Endodermal cell (in vitro differentiated cells): Measurements from ENCODE around the gene S100G. TPM values are rescaled to one million over a fixed set of nuclear protein-coding genes. Genes with fewer than 3 reads are reported as not detected.
A peak's percentile ranks its signal among the peaks of the same experiment; 100 is the strongest.

ENCODE experiments used
- DNase-seq: peaks from one replicate; pipeline ENCODE4 v3.0.0-alpha.2; 2017
- H3K27ac ChIP-seq: 2 replicates; pipeline ENCODE4 v1.5.1; 2013; ENCODE audit warnings: mild to moderate bottlenecking, low read depth, low read length, moderate library complexity
- H3K27me3 ChIP-seq: 2 replicates; pipeline ENCODE4 v1.6.1; 2013; ENCODE audit warnings: mild to moderate bottlenecking, low read length, moderate library complexity; ENCODE audit not compliant: insufficient read depth, control insufficient read depth, poor library complexity, severe bottlenecking
- H3K36me3 ChIP-seq: 2 replicates; pipeline ENCODE4 v1.7.0; 2013; ENCODE audit warnings: mild to moderate bottlenecking, low read length, moderate library complexity; ENCODE audit not compliant: control insufficient read depth, insufficient read depth
- H3K4me1 ChIP-seq: one replicate; pipeline ENCODE4 v1.7.0; 2013; ENCODE audit warnings: low read length; ENCODE audit not compliant: control insufficient read depth, insufficient read depth
- H3K4me3 ChIP-seq: 2 replicates; pipeline ENCODE4 v1.5.1; 2013; ENCODE audit warnings: mild to moderate bottlenecking, low read length, moderate library complexity
- H3K9ac ChIP-seq: 2 replicates; pipeline ENCODE4 v1.6.1; 2013; ENCODE audit warnings: mild to moderate bottlenecking, low read length, moderate library complexity; ENCODE audit not compliant: poor library complexity, severe bottlenecking; ENCODE audit errors: extremely low read depth
- H3K9me3 ChIP-seq: 2 replicates; pipeline ENCODE4 v1.6.1; 2013; ENCODE audit warnings: mild to moderate bottlenecking, low read length, moderate library complexity; ENCODE audit not compliant: control insufficient read depth
- H3K27ac Mint-ChIP-seq: 2 replicates; pipeline ENCODE4 v1.8.0; 2020; ENCODE audit warnings: mixed read lengths
- H3K27me3 Mint-ChIP-seq: 2 replicates; pipeline ENCODE4 v1.8.0; 2021; ENCODE audit warnings: mild to moderate bottlenecking, mixed read lengths; ENCODE audit not compliant: insufficient read depth
- H3K36me3 Mint-ChIP-seq: 2 replicates; pipeline ENCODE4 v1.8.0; 2020; ENCODE audit warnings: low read depth, mixed read lengths
- H3K4me1 Mint-ChIP-seq: 2 replicates; pipeline ENCODE4 v1.8.0; 2020; ENCODE audit warnings: mixed read lengths
- H3K4me3 Mint-ChIP-seq: 2 replicates; pipeline ENCODE4 v1.8.0; 2020; ENCODE audit warnings: mild to moderate bottlenecking, moderate library complexity, mixed read lengths
- H3K9me3 Mint-ChIP-seq: 2 replicates; pipeline ENCODE4 v1.8.0; 2020; ENCODE audit warnings: mild to moderate bottlenecking, mixed read lengths
- WGBS, 2 experiments: methylation state at CpG; one replicate each; pipeline versions ENCODE4 v1.1.5 to v1.1.7; 2013; ENCODE audit warnings: missing lambda C conversion rate in 2 of 2, mixed read lengths in 1 of 2; ENCODE audit not compliant: insufficient coverage in 1 of 2, insufficient read length in 1 of 2; 5-methylcytosine and 5-hydroxymethylcytosine counted together
- total RNA-seq, 2 donors: library from RNA; stranded (reverse); fragmentation: NEBNext Ultra II Directional in 1 of 2; extraction: Animal tissue kit (Norgen Biotek cat#: 25700) in 1 of 2; gene quantifications; 2 replicates in 1 of 2; 3 replicates in 1 of 2; pipeline ENCODE4 v1.2.1, GENCODE V29; 2021
- TF ChIP-seq, protein P1 (sequence below): fragments of 200-600 bp; sonication (generic); conservative IDR thresholded peaks from 2 replicates; pipeline ENCODE4 v1.5.0; 2021; ENCODE audit warnings: antibody characterized with exemption, mild to moderate bottlenecking

Gene S100G
- total RNA-seq, 2 donors from 2014 or later = not detected

DNA sequence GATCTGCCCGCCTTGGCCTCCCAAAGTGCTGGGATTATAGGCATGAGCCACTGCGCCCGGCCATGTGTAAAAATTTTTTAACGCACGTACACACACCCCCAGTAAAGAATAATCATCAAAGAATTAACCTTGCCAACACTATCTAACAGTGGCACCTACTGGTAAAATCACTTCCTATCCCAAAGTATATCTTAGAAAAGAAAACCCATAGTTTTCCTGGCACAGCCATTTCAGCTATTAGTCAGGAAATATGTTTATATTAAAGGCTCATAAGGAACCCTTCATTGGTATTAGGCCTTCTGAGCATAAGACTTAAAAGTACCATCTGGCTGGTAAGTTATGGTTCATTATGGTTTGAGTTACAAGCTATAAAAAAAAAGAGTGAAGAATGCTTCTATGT is 14.1 kb downstream of the S100G start:
- Histone ChIP-seq H3K27ac (no peak overlapping the region), H3K4me1 (no peaks in the 10 kb centered on the region), H3K9me3 (no peaks in the 10 kb centered on the region), H3K4me3 (no peak overlapping the region), H3K9ac (no peak overlapping the region), H3K27me3 (no peaks in the 10 kb centered on the region), H3K36me3 (peaks cover 33% of the 10 kb centered on the region)
- no peak overlapping the region for H3K4me3 Mint-ChIP-seq
- H3K36me3 Mint-ChIP-seq = peaks cover 69% of the 10 kb centered on the region
- DNase-seq = no peak
- WGBS, 2 experiments = 97% methylated on average over 5 of the region's 5 CpGs; no CpG with 5 or more reads in 1 of the 2 experiments
- H3K27me3 Mint-ChIP-seq = no peaks in the 10 kb centered on the region
- no peak overlapping the region for H3K27ac Mint-ChIP-seq
- H3K4me1 Mint-ChIP-seq = peaks cover 16% of the 10 kb centered on the region
- no peaks in the 10 kb centered on the region for H3K9me3 Mint-ChIP-seq
- TF ChIP-seq, protein P1, sequence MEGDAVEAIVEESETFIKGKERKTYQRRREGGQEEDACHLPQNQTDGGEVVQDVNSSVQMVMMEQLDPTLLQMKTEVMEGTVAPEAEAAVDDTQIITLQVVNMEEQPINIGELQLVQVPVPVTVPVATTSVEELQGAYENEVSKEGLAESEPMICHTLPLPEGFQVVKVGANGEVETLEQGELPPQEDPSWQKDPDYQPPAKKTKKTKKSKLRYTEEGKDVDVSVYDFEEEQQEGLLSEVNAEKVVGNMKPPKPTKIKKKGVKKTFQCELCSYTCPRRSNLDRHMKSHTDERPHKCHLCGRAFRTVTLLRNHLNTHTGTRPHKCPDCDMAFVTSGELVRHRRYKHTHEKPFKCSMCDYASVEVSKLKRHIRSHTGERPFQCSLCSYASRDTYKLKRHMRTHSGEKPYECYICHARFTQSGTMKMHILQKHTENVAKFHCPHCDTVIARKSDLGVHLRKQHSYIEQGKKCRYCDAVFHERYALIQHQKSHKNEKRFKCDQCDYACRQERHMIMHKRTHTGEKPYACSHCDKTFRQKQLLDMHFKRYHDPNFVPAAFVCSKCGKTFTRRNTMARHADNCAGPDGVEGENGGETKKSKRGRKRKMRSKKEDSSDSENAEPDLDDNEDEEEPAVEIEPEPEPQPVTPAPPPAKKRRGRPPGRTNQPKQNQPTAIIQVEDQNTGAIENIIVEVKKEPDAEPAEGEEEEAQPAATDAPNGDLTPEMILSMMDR = no peak

DNA sequence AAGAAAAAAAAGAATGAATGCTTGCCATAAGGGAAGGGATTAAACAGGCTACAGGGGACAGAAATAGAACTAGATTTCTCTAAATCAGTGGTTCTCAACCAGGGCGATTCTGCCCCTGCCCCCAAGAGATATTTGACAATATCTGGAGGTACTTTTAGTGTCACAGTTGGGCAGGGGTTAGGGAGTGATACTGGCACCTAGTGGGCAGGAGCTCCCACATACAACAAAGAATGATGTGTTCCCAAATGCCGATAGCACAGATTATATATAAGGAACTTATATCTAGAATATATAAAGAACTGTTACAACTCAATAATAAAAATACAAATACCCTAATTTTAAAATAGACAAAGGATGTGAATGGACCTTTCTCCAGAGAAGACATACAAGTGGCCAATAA is 14.7 kb downstream of the S100G start:
- Mint-ChIP-seq H3K9me3 (no peaks in the 10 kb centered on the region), H3K27me3 (no peaks in the 10 kb centered on the region), H3K4me1 (peaks cover 16% of the 10 kb centered on the region), H3K4me3 (no peak overlapping the region), H3K36me3 (peaks cover 68% of the 10 kb centered on the region), H3K27ac (no peak overlapping the region)
- peaks cover 33% of the 10 kb centered on the region for H3K36me3 ChIP-seq
- TF ChIP-seq, protein P1 = peak; percentile 63
- no peaks in the 10 kb centered on the region for H3K9me3 ChIP-seq
- H3K27me3 ChIP-seq = no peaks in the 10 kb centered on the region
- H3K4me1 ChIP-seq = no peaks in the 10 kb centered on the region
- H3K27ac ChIP-seq = no peak overlapping the region
- H3K9ac ChIP-seq = no peak overlapping the region
- H3K4me3 ChIP-seq = no peak overlapping the region
- WGBS, 2 experiments = 75% methylated on average over 1 of the region's 2 CpGs; no CpG with 5 or more reads in 1 of the 2 experiments
- DNase-seq = no peak

DNA sequence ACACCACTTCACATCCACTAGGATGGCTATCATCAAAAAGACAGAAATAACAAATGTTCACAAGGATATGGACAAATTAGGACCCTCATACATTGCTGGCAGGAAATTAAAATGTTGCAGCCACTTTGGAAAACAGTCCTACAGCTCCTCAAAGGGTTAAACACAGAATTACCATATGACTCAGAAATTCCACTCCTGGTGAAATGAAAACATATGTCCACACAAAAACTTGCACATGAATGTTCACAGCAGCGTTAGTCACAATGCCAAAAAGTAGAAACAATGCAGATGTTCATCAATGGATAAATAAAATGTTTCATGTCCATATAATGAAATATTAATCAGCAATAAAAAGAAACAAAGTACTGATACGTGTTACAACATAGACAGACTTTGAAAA is 15.1 kb downstream of the S100G start:
- no CpG with 5 or more reads among the region's 2 CpGs for WGBS, 2 experiments
- Mint-ChIP-seq H3K4me1 (peaks cover 16% of the 10 kb centered on the region), H3K9me3 (no peaks in the 10 kb centered on the region), H3K27me3 (no peaks in the 10 kb centered on the region), H3K36me3 (peaks cover 68% of the 10 kb centered on the region), H3K4me3 (no peak overlapping the region), H3K27ac (peak overlapping the region; percentile 2)
- no peaks in the 10 kb centered on the region for H3K4me1 ChIP-seq
- H3K4me3 ChIP-seq = no peak overlapping the region
- H3K36me3 ChIP-seq = peaks cover 34% of the 10 kb centered on the region
- no peaks in the 10 kb centered on the region for H3K27me3 ChIP-seq
- DNase-seq = no peak
- no peak overlapping the region for H3K9ac ChIP-seq
- TF ChIP-seq, protein P1 = no peak
- H3K9me3 ChIP-seq = no peaks in the 10 kb centered on the region
- H3K27ac ChIP-seq = no peak overlapping the region
